Hepatocyte (in vitro differentiated cells): ENCODE data around the gene RAB18.

Experiments
- CTCF ChIP-seq: fragments of 200-600 bp; sonication (generic); IDR thresholded peaks from 2 replicates; pipeline ENCODE4 v1.5.1; 2016; ENCODE audit warnings: antibody characterized with exemption, mild to moderate bottlenecking; ENCODE audit not compliant: poor library complexity
- EZH2 ChIP-seq: fragments of 200-600 bp; sonication (generic); IDR thresholded peaks from 2 replicates; pipeline ENCODE4 v1.6.1; 2016; ENCODE audit warnings: antibody characterized with exemption, mild to moderate bottlenecking, borderline replicate concordance
- EZH2phosphoT487 ChIP-seq: fragments of 200-600 bp; sonication (generic); IDR thresholded peaks from one replicate; pipeline ENCODE4 v1.6.1; 2018; ENCODE audit warnings: antibody characterized with exemption, mild to moderate bottlenecking, low read depth, moderate library complexity; ENCODE audit not compliant: unreplicated experiment, severe bottlenecking

GRCh38 chr10:27500886-27501285 is 3.2 kb upstream of the RAB18 start:
- TF ChIP-seq CTCF (no peak), EZH2 (no peak), EZH2phosphoT487 (no peak)
